NCI-H146 treated with DMSO at 0.1 percent for 48 hours (cell line): Measurements from ENCODE around the gene TMEM176B.

ENCODE experiments used
- DNase-seq: peaks from one replicate; lab custom pipeline; 2025; ENCODE audit not compliant: unreplicated experiment; lab: John Stamatoyannopoulos, UW

Gene TMEM176B

DNA sequence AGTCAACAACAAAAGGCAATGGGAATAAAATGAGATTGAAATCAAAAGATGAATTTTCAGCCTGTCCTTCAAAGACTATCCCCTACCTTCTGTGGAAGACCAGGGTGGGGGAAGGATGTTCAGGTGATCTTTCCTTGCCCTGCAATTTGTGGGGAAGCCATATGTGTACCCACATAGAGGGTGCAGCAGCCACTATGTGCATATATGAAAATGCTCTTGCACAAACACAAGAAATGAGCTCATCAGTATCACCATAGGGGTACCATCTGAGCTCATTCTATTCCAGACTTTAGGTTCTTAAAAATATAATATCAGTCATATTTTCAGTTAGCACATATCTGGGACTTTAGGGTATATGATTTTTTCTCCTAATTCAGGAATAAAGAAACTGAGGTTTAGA lies 45.2 kb downstream of the TMEM176B start:
- no peak for DNase-seq

DNA sequence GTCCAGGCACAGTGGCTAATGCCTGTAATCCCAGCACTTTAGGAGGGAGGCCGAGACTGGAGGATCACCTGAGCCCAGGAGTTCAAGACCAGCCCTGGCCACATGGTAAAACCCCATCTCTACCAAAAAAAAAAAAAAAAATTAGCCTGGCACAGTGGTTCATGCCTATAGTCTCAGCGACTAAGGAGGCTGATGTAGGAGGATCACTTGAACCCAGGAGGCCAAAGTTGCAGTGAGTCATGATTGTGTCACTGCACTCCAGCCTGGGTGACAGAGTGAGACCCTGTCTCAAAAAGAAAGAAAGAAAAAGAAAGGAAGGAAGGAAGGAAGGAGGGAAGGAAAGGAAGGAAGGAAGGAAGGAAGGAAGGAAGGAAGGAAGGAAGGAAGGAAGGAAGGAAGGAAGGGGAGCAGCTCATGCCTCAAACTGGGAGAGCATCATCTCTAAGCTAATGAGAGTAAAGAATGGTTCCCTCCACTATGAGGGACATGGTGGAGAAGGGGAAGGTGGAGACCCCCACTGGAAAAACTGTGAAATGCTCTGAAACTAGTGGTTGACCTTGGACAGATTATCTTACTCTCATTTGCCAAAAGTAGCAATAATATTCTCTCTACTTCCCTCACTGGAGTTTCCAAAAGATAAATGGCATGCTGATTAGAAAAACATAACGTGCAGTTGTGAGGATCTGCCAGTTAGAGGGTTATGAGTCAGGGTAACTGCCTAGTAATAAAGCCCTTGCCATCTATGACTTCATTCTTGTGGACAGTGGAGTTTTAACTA lies 46.1 kb downstream of the TMEM176B start:
- DNase-seq = peak; percentile 3

DNA sequence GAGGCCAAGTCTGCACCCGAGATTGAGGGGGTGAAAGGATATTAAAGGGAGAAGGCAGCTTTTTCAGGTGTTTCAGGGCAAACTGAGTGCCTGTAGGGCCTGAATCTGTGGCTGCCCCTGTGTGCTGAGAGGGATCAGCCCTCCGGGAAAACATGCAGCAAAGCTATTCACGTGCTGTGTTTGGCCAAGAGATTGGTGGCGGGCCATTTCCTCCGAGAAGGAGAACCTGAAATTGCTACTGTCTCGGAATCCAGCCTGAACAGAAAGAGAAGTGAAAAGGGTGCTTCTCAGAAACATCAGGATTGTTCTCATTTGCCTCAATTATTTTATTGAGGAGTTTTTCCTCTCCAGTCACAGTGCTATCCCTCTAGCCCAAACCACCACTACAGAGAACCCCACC lies 46.9 kb downstream of the TMEM176B start:
- DNase-seq = no peak

DNA sequence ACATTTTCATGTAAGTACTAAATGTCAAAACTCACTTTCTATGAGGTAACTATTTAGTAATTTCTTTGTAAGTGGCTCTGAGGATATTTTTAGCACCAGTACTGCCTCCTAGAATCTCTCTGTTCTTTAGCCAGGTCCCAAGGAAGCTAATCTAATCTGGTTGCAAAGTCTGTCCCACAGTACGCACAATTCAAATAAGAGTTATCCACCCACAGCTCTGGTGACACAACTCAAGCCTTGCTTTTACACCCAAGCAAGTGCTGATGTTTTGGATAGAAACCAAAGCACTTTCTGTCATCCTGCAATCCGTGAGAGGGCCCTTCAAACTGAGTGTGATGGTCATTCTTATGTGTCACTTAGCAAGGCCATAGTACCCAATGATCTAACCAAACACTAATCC lies 48.5 kb downstream of the TMEM176B start:
- no peak for DNase-seq

DNA sequence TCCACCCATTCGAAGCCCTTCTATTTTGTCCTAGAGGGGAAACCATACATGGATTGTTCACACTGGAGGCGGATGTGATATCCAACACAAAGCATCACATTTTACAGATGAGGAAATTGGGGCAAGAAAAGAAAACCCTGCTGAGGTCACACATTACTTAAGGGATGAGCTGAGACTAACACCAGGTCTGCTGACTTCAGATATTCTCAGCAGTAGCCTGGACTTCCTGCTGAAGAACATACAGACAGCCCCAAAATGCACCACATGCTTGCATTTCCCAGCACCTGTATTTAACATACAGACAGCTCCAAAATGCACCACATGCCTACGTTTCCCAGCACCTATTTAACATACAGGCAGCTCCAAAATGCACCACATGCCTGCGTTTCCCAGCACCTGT lies 51.8 kb downstream of the TMEM176B start:
- no peak for DNase-seq

DNA sequence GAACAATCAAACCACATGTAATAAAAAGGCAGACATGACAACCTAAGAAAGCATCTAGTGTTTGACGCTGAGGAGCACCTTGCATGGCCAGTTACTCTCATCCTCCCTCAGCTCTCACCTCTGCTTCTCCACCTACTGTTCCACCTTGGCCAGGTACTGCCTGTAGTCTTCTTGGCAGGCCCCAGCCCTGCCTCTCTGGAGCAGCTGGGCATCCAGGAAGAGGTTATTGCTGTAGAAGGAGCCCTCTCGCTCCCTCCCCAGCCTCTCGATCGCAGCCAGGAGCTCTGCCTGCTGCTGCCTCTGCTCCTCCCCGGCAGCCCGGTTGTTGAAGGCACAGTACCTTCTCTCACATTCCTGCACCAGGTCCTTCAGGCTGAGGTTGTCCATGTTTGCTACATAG lies 53.2 kb downstream of the TMEM176B start:
- no peak for DNase-seq

DNA sequence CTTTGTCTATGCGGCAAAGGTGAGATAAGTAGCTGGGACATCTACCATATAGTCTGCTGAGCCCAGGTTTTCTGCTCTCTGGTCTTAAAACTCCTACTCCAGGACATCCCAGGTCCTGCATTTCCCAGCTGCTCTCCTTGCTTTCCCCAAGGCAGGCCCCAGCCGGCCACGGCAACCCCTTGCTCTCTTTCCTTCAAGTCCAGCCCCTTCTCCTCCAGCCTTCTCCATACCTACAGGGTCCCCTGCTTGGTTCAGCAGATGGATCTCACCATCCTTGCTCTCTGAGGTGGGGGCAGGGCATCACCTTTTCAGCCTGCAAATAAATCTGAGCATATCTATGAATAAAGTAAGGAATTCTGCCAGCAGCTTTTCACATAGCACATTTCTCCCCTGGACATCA lies 54.3 kb downstream of the TMEM176B start:
- DNase-seq = no peak

DNA sequence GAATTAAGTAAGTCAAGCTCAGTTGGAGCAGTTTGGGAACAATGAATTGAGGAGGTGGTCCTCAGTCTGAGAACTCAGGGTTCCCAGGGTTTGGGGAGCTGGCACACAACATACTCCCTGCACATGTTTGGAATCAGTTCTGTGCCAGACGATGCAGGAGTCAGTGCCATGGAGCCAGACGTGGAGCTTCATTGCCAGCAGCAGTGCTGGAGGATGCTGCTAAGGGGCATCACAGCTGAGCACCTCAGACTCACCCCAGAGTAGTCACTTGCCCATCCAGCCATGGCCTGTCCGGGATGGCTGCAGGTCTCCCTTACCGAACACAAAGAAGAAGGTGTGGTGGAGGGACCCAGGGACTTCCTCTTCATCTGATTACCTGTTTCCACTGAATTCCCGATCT lies 55.1 kb downstream of the TMEM176B start:
- DNase-seq = no peak

DNA sequence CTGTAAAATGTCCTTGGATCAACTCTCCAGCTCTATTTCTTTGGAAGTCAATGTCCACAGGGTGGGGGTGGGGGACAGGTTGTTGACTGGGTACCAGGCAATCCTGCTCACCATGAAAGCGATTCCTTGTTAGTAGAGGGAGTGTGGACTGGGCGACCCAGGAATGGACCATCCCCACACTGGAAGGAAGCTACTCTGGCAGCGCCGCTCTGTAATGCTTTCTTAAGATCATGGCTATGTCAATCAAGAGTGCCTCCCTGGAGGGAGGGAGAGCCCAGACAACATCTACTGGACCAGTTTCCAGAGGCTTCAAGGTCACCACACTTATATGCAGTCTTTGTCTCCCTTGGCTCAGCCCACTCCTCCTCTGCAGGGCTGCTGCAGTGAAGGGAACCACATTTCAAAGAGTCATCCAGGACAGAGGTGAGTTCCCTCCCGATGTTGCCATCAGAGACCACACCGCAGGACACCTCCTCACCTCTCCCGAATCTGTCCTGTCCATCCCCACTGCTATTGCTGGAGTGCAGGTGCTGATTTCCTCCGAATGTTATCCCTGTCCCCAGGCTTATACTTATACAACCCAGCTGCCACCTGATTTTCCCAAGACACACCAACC lies 56.0 kb downstream of the TMEM176B start:
- DNase-seq = no peak

DNA sequence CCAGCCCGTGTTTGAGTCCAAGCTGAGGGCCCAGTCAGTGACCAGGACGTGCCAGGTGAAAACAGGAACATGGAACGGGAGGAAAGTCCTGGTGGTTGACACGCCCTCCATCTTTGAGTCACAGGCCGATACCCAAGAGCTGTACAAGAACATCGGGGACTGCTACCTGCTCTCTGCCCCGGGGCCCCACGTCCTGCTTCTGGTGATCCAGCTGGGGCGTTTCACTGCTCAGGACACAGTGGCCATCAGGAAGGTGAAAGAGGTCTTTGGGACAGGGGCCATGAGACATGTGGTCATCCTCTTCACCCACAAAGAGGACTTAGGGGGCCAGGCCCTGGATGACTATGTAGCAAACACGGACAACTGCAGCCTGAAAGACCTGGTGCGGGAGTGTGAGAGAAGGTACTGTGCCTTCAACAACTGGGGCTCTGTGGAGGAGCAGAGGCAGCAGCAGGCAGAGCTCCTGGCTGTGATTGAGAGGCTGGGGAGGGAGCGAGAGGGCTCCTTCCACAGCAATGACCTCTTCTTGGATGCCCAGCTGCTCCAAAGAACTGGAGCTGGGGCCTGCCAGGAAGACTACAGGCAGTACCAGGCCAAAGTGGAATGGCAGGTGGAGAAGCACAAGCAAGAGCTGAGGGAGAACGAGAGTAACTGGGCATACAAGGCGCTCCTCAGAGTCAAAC lies 57.7 kb downstream of the TMEM176B start:
- no peak for DNase-seq
